HL-60 (cell line): ENCODE data around the gene PLEKHG4B.

ENCODE experiments used
- GABPA ChIP-seq: IDR thresholded peaks from 2 replicates; pipeline ENCODE4 v1.6.1; 2012; ENCODE audit warnings: low read depth
- POLR2AphosphoS5 ChIP-seq: IDR thresholded peaks from 2 replicates; pipeline ENCODE4 v1.6.1; 2012; ENCODE audit warnings: low read depth
- SPI1 ChIP-seq: IDR thresholded peaks from 2 replicates; pipeline ENCODE4 v1.6.1; 2012; ENCODE audit warnings: low read depth, mild to moderate bottlenecking, borderline replicate concordance
- TF ChIP-seq, protein P1 (sequence below): IDR thresholded peaks from one replicate; pipeline ENCODE4 v1.5.1; 2011; ENCODE audit warnings: low read length, control low read depth, inconsistent platforms; ENCODE audit not compliant: insufficient read depth

DNA sequence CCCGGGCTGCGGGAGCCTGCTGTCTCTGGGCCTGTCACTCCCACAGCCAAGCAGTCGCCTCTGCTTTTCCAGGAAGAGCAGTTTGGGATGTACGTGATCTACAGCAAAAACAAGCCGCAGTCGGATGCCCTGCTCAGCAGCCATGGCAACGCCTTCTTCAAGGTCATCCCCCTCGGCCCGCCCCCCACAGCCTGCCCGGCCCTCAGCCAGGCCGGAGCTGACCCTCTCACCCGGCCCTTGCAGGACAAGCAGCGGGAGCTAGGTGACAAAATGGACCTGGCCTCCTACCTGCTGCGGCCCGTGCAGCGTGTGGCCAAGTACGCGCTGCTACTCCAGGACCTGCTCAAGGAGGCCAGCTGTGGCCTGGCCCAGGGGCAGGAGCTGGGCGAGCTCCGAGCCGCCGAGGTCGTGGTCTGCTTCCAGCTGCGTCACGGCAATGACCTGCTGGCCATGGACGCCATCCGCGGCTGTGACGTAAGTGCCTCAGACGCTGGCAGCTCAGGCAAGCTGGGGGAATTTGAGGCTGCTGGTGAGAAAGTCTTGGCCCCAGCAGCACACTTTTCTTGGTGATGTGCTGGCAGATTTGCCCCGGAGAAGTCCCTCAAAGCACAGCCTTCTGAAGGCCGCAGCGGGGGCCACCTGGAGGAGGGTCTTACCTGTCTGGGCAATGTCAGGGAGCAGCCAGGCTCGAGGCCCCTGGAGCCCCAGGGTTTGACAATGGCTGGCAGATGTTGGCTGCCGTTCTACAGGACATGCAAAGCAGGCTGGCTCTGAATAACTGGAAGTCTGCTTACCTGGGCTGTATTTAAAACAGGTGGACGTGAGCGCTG lies 79.2 kb downstream of the PLEKHG4B start:
- TF ChIP-seq, protein P1, sequence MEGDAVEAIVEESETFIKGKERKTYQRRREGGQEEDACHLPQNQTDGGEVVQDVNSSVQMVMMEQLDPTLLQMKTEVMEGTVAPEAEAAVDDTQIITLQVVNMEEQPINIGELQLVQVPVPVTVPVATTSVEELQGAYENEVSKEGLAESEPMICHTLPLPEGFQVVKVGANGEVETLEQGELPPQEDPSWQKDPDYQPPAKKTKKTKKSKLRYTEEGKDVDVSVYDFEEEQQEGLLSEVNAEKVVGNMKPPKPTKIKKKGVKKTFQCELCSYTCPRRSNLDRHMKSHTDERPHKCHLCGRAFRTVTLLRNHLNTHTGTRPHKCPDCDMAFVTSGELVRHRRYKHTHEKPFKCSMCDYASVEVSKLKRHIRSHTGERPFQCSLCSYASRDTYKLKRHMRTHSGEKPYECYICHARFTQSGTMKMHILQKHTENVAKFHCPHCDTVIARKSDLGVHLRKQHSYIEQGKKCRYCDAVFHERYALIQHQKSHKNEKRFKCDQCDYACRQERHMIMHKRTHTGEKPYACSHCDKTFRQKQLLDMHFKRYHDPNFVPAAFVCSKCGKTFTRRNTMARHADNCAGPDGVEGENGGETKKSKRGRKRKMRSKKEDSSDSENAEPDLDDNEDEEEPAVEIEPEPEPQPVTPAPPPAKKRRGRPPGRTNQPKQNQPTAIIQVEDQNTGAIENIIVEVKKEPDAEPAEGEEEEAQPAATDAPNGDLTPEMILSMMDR: no peak
- TF ChIP-seq POLR2AphosphoS5: no peak
- TF ChIP-seq GABPA: no peak
- no peak for TF ChIP-seq SPI1
